ENCODE data around the gene TP53I11.

DNA sequence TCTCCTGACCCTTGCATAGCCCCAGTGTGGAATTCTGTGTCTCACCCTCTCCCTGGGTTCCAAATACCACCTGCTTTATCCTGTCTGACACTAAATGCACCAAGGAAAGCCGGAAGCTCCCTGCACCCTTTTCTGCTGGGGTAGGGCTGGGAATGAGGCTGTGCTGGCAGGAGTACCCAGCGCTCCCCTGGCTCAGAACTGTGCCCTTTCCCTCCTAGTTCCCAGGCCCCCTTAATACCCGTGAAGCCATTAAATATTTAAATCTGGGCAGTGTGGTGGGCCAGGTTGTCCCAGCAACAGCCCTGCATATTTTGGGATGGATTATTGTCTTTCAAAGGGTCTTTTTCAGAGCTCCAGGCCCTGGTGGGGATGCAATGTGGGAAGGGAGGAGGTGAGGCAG, 63.0 kb downstream of the TP53I11 start:
- TF ChIP-seq CTCF (IDR thresholded peaks at IDR 0.05; ENCODE audit: low read length): no peak
- TF ChIP-seq EZH2 (optimal IDR thresholded peaks at IDR 0.05; ENCODE audit: low read depth, low read length): no peak
